Chondrocyte (in vitro differentiated cells): ENCODE results near the gene EYS. TPM values are rescaled to one million over a fixed set of nuclear protein-coding genes. Genes with fewer than 3 reads are reported as not detected.

Experiments
- DNase-seq: peaks from one replicate; pipeline ENCODE4 v3.0.0; 2021; ENCODE audit warnings: mixed read lengths, low spot score
- H3K27ac Mint-ChIP-seq: one replicate; pipeline ENCODE4 v1.8.0; 2021; ENCODE audit warnings: mild to moderate bottlenecking, moderate library complexity, mixed read lengths; ENCODE audit not compliant: unreplicated experiment
- H3K27me3 Mint-ChIP-seq: 2 replicates; pipeline ENCODE4 v1.8.0; 2021; ENCODE audit warnings: low read depth, mixed read lengths
- H3K36me3 Mint-ChIP-seq: 2 replicates; pipeline ENCODE4 v1.8.0; 2021; ENCODE audit warnings: low read depth, mixed read lengths
- H3K4me1 Mint-ChIP-seq: 2 replicates; pipeline ENCODE4 v1.8.0; 2021; ENCODE audit warnings: low read depth, mild to moderate bottlenecking, mixed read lengths
- H3K4me3 Mint-ChIP-seq: one replicate; pipeline ENCODE4 v1.8.0; 2021; ENCODE audit warnings: mild to moderate bottlenecking, moderate library complexity, mixed read lengths; ENCODE audit not compliant: unreplicated experiment
- H3K9me3 Mint-ChIP-seq: 2 replicates; pipeline ENCODE4 v1.8.0; 2021; ENCODE audit warnings: low read depth, mixed read lengths
- total RNA-seq: library from RNA; stranded (reverse); gene quantifications from 3 replicates; pipeline ENCODE4 v1.2.1, GENCODE V29; 2021
- TF ChIP-seq, protein P1 (sequence below): fragments of 200-600 bp; sonication (generic); IDR thresholded peaks from 2 replicates; pipeline ENCODE4 v1.5.0; 2021; ENCODE audit warnings: antibody characterized with exemption, mild to moderate bottlenecking, moderate library complexity

EYS gene
- total RNA-seq, 1 donor from 2014 or later, result not detected

DNA sequence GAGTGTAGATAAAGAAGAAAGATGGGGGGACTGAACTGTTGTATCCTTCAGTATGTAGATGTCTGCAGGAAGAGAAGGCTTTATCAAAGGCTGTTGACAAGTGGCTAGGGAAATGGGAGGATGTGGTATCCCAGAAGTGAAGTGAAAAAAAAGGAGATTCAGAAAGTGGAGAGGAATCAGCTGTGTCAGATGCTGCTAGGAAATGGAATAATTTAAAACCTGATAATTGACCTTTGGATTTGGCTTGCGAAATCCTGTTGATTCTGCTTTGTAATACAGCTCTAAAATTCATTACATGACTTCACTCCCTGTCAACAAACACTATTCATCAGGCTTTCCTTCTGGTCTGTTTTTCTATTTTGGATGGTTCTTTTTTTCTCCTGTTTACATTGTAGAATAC lies 2029.7 kb downstream of the EYS start:
- no peak for DNase-seq
- peaks cover 14% of the 10 kb centered on the region for H3K36me3 Mint-ChIP-seq

DNA sequence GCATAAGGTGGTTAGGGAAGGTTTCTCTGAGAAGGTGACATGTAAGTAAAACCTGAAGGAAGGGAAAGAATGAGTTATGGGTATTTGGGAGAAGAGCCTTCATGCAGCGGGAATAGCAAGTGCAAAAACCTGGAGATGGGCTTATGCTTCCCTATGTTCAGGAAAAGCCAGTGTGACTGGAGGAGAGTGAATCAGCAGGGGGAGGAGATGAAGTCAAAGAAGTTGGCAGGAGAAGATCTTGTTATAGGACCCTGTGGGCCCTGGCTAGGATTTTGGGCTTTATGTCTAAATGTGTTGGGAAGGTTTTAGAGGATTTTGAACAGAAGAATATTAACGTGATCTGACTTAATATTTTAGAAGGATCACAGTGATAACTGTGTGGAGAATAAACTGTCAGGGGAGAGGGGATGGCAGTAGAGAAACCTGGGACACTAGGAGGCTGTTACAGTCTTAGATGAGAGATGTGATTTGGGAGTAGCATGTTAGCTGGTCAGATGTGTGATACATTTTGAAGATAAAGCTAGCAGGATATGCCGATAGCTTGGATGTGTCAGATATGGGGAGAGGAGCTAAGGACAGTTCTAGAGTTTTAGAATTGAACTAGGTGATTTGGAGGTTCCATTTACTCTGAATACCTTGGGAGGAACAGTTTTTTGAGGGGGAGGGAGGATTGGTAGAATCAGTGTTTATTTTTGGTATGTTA lies 2030.5 kb downstream of the EYS start:
- Mint-ChIP-seq H3K4me3 (no peak overlapping the region), H3K27ac (no peak overlapping the region), H3K4me1 (peaks cover 3% of the 10 kb centered on the region), H3K27me3 (no peaks in the 10 kb centered on the region), H3K36me3 (peaks cover 14% of the 10 kb centered on the region), H3K9me3 (no peaks in the 10 kb centered on the region)
- no peak for DNase-seq
- TF ChIP-seq, protein P1, sequence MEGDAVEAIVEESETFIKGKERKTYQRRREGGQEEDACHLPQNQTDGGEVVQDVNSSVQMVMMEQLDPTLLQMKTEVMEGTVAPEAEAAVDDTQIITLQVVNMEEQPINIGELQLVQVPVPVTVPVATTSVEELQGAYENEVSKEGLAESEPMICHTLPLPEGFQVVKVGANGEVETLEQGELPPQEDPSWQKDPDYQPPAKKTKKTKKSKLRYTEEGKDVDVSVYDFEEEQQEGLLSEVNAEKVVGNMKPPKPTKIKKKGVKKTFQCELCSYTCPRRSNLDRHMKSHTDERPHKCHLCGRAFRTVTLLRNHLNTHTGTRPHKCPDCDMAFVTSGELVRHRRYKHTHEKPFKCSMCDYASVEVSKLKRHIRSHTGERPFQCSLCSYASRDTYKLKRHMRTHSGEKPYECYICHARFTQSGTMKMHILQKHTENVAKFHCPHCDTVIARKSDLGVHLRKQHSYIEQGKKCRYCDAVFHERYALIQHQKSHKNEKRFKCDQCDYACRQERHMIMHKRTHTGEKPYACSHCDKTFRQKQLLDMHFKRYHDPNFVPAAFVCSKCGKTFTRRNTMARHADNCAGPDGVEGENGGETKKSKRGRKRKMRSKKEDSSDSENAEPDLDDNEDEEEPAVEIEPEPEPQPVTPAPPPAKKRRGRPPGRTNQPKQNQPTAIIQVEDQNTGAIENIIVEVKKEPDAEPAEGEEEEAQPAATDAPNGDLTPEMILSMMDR, result no peak

More for the DNA sequence above, 2029.7 kb downstream of the EYS start:
- peaks cover 3% of the 10 kb centered on the region for H3K4me1 Mint-ChIP-seq
- no peak overlapping the region for H3K4me3 Mint-ChIP-seq
- TF ChIP-seq, protein P1, result no peak
- no peak overlapping the region for H3K27ac Mint-ChIP-seq
- H3K27me3 Mint-ChIP-seq, result no peaks in the 10 kb centered on the region
- H3K9me3 Mint-ChIP-seq, result no peaks in the 10 kb centered on the region

DNA sequence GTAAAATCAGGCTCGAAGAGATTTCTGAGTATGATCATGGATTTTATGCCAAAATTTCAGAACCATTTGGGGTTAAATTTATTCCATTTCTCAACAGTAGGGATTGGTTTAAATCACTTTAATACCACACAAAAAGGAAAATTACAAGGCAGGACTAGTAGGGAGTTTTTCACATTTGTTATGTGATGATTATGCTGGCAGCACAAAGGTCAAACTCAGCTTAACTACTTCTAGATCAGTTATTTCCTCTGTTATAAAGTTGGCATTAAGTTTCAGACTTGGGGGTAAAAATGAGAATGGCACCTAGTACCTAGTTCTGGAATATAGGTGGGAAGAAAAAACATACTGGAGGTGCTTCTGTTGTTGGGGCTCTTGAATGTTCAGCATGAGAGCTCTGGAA lies 2031.9 kb downstream of the EYS start:
- no peak for DNase-seq
- Mint-ChIP-seq H3K27me3 (no peaks in the 10 kb centered on the region), H3K4me1 (peaks cover 12% of the 10 kb centered on the region), H3K4me3 (no peak overlapping the region), H3K36me3 (peaks cover 3% of the 10 kb centered on the region), H3K27ac (no peak overlapping the region), H3K9me3 (no peaks in the 10 kb centered on the region)
- TF ChIP-seq, protein P1, result no peak

DNA sequence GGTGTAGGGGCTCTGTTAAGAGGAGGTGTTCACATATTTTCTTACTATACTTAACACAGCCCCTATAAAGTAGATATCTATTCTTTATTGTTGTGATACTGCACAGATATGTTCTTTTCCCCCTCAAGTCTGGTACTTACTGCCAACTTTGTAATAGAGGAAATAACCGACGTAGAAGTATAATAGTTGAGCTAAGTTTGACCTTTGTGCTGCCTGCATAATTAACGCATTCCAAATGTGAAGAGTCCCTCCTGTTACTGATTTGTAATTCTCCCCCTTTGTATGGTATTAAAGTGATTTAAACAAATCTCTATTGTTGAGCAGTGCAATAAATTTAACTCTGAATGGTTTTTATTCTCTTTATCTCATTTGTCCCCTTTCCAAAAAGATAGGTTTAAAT lies 2032.4 kb downstream of the EYS start:
- TF ChIP-seq, protein P1, result no peak
- Mint-ChIP-seq H3K4me1 (peaks cover 16% of the 10 kb centered on the region), H3K27me3 (no peaks in the 10 kb centered on the region), H3K27ac (no peak overlapping the region), H3K4me3 (no peak overlapping the region), H3K9me3 (no peaks in the 10 kb centered on the region), H3K36me3 (no peaks in the 10 kb centered on the region)
- DNase-seq, result no peak

DNA sequence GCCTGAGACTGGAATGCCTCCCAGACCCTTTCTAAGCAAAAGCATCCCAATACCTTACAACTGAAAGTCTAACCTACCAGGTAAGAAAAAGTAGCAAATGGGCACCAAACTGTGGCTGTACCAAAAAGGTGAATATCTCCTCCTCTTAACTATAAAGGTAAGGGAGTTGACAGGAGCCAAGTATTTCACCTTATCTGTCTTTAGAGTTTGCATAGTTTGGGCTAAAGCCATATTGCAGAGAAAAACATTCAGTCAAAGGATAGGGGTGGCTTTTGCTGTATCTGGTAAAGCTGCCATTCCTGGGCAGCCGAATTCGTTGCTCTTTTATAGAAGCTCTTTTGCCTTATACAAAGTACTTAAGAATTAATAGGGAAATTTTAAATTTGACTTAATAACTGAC lies 2033.3 kb downstream of the EYS start:
- Mint-ChIP-seq H3K36me3 (no peaks in the 10 kb centered on the region), H3K27me3 (no peaks in the 10 kb centered on the region), H3K4me1 (peaks cover 26% of the 10 kb centered on the region), H3K9me3 (no peaks in the 10 kb centered on the region), H3K27ac (no peak overlapping the region), H3K4me3 (no peak overlapping the region)
- DNase-seq, result no peak
- TF ChIP-seq, protein P1, result no peak
